ENCODE data around the gene DFFA. TPM values are rescaled to one million over a fixed set of nuclear protein-coding genes. Genes with fewer than 3 reads are reported as not detected.

DFFA gene
- total RNA-seq, 1 experiment from 2014 or later = 94.1 TPM

- H2AK5ac ChIP-seq (ENCODE audit: insufficient read length, low read length) = no peak overlapping the region
These were observed 35.3 kb downstream of the DFFA start for GRCh38 chr1:10437052-10437451.

More at GRCh38 chr1:10437052-10437451, 35.3 kb downstream of the DFFA start:
- Histone ChIP-seq H2BK12ac (ENCODE audit: insufficient read length, low read depth, low read length) (no peak overlapping the region), H3K23ac (ENCODE audit: insufficient read length, low read depth, low read length) (no peak overlapping the region), H3K27me3 (ENCODE audit: insufficient read depth, low read length) (no peaks in the 10 kb centered on the region), H3K9me3 (ENCODE audit: control insufficient read depth, low read depth, low read length) (no peaks in the 10 kb centered on the region), H3K14ac (ENCODE audit: insufficient read depth, low read length) (no peak overlapping the region), H3K79me1 (ENCODE audit: insufficient read depth, low read depth, low read length, poor library complexity, severe bottlenecking) (no peaks in the 10 kb centered on the region), H3K18ac (ENCODE audit: insufficient read length, low read depth, low read length) (no peak overlapping the region), H2BK120ac (ENCODE audit: low read depth, low read length, poor library complexity, severe bottlenecking) (no peak overlapping the region), H3K23me2 (ENCODE audit: insufficient read length, low read depth, low read length, poor library complexity, severe bottlenecking) (no peaks in the 10 kb centered on the region), H3K4ac (ENCODE audit: low read depth, low read length) (no peak overlapping the region), H4K91ac (ENCODE audit: insufficient read length, low read depth, low read length) (no peak overlapping the region), H4K5ac (ENCODE audit: insufficient read length, low read depth, low read length) (no peak overlapping the region), H3K79me2 (ENCODE audit: insufficient read depth, low read length) (no peaks in the 10 kb centered on the region), H2BK5ac (ENCODE audit: insufficient read length, low read length) (no peak overlapping the region), H3K9ac (ENCODE audit: extremely low read depth, insufficient read length, low read length) (no peak overlapping the region), H2BK15ac (ENCODE audit: low read depth, low read length) (no peak overlapping the region), H3K27ac (ENCODE audit: insufficient read length, low read depth, low read length) (no peak overlapping the region), H2BK20ac (ENCODE audit: low read depth, low read length, poor library complexity, severe bottlenecking) (no peak overlapping the region), H3T11ph (ENCODE audit: low read length) (no peak overlapping the region), H3K56ac (ENCODE audit: insufficient read length, low read depth, low read length) (no peak overlapping the region), H2AFZ (ENCODE audit: low read length) (no peak overlapping the region), H4K20me1 (ENCODE audit: control insufficient read depth, insufficient read depth, insufficient read length) (no peaks in the 10 kb centered on the region), H3K4me2 (ENCODE audit: insufficient read depth, insufficient read length, low read length) (no peak overlapping the region), H4K8ac (replicated peaks; ENCODE audit: insufficient read length, low read depth, low read length) (no peak overlapping the region), H3K4me1 (ENCODE audit: insufficient read depth, low read length) (no peaks in the 10 kb centered on the region)
- peak overlapping the region in 1 of 3 experiments; percentile 23; a peak in 1 of 7 replicates for H3K27ac Mint-ChIP-seq
- no peak overlapping the region for H3K4me3 Mint-ChIP-seq
- 0 out of 4 replicates have a peak, but pooled peaks cover 0 to 3% of the 10 kb centered on the region in 2 experiments for H3K4me1 Mint-ChIP-seq
- H3K27me3 Mint-ChIP-seq (ENCODE audit: low read depth) = no peaks in the 10 kb centered on the region
- WGBS (ENCODE audit: extremely low coverage, insufficient read length, low lambda C conversion rate) = no CpG with 5 or more reads among the region's 1 CpG
- peaks cover 0 to 4% (median 0%) of the 10 kb centered on the region in 3 experiments; a peak in 3 of 7 replicates for H3K36me3 Mint-ChIP-seq (ENCODE audit: insufficient read depth in 1 of 3, low read depth in 3 of 3)
- H3K9me3 Mint-ChIP-seq = no peaks in the 10 kb centered on the region
- TF ChIP-seq CTCF (conservative IDR thresholded peaks at IDR 0.05) = no peak
- DNase-seq = no peak
